Fibroblast of upper back skin (primary cell): Measurements from ENCODE around the gene SMARCD3.

Source experiments
- DNase-seq: peaks from one replicate; pipeline ENCODE4 v3.0.0-alpha.2; 2013

The SMARCD3 gene

GRCh38 chr7:151233804-151234203 is 14.7 kb downstream of the SMARCD3 start:
- no peak for DNase-seq

DNA sequence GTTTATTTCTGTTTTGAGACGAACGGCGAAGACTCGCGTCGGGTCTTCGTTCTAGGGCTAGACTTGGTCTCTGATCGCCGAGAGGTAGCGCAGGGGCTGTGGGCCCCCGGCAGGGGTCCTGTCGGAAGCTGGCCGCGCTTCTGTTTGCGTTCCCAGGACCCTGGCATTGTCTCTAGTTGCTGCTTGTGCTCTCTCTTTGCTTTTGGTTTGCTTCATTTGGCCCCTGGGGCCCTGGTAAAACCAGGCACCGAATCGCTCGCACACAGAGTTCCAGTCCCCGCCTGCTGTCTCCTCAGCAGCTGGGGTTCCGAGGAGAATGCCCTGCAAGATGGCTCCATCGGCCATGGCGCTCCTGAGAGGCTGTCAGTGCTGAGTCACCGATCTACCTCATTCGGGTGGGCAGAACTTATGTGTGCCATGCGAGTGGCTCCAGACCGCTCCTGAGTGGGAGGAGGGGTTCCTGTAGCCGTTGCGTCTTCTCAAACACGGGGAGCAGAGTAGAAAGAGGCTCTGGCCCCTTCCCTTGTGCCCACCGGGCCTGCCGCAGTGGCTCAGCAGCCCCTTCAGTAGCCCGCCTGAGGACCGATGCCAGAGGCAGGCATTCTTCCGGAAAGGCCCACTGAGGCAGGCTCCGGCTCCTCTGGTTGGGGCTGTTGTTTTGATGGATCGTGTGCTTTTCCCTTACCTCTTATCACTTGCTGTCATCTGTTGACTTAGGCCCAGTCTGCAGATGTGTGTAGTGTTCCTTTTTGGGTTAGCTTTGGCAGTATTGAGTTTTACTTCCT is 15.4 kb downstream of the SMARCD3 start:
- DNase-seq: peak; percentile 73

DNA sequence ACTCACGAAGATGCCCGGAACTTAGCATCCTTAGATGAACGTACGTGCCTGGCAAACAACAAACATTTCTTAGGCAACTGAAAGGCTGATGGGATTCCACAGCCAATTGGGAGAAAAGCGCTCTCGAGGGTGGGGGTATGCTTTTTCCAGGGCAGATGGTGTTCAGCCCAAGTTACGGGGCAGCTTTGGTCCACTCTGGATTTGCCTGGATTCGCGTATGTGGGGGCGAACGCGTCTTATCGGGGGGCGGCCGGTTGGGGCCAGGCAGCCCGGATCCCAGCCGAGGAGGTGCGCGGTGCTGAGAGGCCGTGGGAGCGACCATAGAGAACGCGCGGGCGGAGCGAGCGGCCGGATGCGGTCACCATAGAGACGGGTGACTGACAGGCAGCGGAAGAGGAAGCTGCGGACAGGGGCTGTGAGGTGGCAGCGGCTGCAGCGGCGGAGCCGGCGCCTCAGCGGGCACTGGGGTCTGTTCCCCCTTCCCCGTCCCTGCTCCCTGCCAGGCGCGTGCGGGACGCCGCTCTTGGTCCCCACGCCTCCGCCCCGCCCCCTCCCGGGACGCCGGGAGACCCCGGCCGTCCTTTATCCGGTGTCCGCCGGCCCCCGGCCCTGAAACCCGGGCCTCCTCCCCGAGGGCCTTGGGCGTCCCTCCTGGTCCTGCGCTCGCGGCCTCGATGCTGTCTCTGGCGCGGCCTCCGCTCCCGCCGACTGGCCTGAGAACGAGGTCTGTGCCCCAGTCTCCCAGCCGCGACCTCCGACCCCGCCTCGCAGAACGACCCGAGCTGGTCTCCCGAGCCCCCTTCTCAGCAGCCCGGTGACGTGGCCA is 16.2 kb downstream of the SMARCD3 start, which contains the start of gene CHPF2:
TSS of gene CHPF2 (plus strand) at position 393 of the 826 bp plus-strand sequence. CDS start 1,529 bp downstream, outside the sequence.
- peak; percentile 84 for DNase-seq

- DNase-seq: no peak
Observed at GRCh38 chr7:151231080-151231479, 17.4 kb downstream of the SMARCD3 start.

DNA sequence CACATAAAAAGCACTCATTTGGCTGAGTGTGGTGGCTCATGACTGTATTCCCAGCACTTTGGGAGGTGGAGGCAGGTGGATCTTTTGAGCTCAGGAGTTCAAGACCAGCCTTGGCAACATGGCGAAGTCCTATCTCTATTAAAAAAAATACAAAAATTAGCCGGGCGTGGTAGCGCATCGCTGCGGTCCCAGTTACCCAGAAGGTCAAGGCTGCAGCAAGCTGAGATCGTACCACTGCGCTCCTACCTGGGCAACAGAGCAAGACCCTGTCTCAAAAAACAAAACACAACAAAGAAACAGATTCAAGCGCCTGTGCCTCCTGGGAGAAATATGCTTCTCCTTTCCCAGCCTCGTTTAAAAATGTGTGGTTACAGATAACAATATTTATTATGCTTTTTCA is 19.2 kb downstream of the SMARCD3 start:
- no peak for DNase-seq

- no peak for DNase-seq
Observed at GRCh38 chr7:151228024-151228866, 20.2 kb downstream of the SMARCD3 start.

DNA sequence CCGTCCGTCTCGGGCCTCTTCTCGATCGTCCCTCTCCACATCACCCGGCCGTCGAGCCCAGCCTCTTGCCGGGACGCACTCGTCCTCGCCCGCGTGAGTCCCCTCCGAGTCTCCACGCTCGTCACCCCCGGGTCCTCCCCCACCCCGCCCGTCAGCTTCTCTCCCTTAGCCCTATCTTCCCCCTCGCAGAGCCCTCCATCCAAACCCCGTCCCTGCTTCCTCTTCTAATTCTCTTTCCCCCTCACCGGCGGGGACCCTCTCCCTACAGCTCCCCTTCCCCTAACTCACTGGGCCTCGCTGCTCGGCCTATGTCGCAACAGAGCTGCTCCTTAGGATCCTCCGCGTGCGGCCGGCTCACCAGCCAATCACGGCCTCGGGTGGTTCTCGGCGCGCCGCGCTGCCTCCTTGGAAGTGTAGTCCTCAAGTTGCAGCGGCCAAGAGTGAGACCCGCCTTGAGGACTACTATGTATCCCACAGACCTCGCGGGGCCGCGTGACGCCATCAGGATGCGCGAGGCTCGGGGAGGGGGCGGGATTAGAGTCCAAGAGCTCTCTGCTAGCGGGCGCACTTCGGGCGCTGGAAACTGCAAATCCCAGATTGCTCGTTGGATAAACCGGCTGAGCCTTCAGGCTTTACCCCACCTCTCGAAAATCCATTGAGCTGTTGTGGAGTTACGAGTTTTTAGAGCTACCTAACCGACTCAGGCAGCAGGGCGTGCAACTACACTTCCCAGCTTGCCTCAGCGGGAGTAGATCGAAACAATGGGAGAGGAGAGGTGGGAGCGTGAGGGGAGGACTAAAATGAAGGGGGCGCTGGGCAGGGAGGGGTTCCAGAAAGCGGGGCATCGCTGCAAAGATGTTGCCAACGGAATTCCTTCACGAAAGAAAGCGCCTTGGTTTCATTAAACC is 21.4 kb downstream of the SMARCD3 start, which contains the start of gene ABCF2:
TSS of gene ABCF2 (minus strand) at position 331 of the 908 bp plus-strand sequence. CDS start 747 bp downstream, outside the sequence.
- DNase-seq: peak; percentile 99

GRCh38 chr7:151226560-151226874 is 22.0 kb downstream of the SMARCD3 start:
- no peak for DNase-seq

- DNase-seq: no peak
Observed at GRCh38 chr7:151225948-151226510, 22.5 kb downstream of the SMARCD3 start.

DNA sequence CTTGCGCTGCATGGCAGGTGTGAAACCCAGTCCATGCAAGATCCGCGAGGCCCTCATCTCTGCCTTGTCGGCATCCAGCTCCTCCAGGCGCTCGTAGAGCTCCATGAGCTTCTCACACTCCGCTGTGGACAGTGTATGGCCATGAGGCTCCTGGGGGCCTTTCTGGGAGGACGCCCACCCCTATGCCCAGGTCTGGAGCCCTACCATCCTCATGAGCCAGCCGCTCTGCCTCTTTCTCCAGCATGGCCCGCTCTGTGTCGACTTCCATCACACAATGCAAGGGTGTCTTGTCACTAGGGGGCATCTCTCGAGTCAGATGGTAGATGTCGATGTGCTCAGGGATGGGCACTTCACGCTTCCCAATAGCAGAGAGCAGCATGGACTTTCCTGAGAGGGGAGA is 24.8 kb downstream of the SMARCD3 start:
- no peak for DNase-seq

- DNase-seq: no peak
Observed at GRCh38 chr7:151218170-151218569, 30.3 kb downstream of the SMARCD3 start.

DNA sequence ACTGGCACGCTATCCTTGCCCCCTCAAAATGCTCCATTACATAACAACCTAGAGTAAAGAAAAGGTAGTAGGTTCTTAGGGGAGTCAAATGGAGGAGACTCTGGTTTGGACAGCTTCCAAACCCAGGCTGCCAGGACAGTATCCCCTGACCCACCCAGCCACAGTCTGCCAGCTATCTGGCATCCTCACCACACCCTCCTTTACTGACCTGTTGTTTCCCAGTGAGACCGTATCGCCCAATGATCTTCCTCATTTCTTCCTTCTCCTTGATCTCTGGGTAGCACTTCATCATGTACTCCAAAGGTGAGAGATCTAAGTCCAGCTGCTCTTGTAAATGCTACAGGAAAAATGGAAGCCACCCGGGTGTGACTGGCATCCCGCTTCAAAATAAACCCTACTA is 33.1 kb downstream of the SMARCD3 start:
- DNase-seq: no peak

DNA sequence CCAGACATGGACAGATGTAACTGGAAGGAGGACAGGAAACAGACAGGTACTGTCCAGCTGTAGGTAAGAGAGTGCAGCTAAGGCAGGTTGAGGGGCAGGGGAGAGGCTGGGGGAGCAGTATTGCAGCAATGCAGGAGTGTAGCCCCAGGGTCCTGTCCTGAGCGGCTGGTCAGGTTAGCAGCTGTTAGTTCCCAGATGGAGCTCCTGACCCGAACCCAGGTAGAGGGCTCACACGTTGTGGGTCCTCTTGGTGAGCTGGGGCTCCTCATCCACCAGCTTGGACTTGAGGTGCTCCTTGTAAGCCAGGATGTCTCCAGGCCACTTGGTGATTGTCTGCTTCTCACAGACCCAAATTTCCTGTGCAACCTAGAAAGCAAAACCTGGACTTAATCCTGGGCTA is 34.7 kb downstream of the SMARCD3 start:
- no peak for DNase-seq

DNA sequence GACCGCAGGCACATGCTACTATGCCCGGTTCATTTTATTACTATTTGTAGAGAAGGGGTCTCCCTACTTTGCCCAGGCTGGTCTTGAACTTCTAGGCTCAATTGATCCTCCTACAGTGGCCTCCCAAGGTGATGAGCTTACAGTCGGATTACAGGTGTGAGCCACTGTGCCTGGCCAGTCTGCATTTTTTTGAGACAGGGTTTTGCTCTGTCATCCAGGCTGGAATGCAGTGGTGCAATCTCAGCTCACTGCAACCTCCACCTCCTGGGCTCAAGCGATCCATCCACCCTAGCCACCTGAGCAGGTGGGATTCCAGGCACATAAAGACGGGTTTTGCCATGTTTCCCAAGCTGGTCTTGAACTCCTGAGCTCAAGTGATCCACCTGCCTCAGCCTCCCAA is 35.9 kb downstream of the SMARCD3 start:
- DNase-seq: no peak

- DNase-seq: no peak
Observed at GRCh38 chr7:151211155-151211772, 37.2 kb downstream of the SMARCD3 start.

GRCh38 chr7:151210087-151210854 is 38.2 kb downstream of the SMARCD3 start, which contains the start of gene H2BK1:
H2BK1 (minus strand) TSS chr7:151210488; CDS start chr7:151210318, 170 bp downstream.
- DNase-seq: no peak

DNA sequence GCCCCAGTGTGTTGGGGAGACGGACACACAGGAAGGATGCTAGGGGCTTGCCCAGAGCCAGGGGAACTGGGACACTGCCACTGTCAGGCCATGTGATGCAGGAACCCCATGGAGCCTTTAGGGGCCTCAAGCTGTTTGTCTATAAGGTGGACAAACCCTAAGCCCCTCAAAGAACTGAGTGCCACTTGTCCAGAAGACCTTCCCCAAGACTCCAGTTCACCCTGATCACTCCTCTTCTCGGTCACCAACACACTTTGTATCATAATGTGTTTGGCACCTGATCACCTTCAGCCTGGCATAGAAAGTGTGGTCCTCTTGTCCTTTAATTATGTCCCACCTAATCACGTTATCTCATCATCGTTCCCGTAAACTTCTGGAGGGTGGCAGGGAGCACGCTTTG is 38.9 kb downstream of the SMARCD3 start:
- no peak for DNase-seq

DNA sequence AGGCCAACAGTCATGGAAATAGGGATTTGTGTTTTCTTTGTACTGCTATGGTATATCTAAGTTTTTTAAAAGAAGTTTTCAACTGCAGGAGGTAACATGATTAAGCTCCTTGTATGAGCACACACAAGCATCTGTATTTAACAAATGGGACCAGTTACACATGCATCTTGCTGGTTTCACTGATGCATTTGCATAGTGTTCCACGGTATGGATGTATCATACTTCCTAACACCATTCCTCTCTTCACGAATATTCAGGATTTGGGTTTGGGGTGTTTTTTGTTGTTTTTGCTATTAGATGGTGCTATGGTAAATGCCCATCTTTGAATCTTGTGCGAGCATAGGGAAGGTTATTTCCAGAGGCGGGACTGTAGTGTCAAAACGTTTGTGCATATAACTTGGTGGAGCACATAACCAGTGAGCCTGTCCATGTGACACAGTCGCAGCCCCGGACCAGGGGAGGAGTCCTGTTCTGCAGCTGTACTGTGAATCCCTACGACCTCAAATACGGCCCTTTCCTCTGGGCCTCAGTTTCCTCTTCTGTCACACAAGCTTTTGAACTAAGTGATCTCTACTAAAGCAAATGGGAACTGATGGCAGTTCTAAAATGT is 40.1 kb downstream of the SMARCD3 start:
- no peak for DNase-seq

DNA sequence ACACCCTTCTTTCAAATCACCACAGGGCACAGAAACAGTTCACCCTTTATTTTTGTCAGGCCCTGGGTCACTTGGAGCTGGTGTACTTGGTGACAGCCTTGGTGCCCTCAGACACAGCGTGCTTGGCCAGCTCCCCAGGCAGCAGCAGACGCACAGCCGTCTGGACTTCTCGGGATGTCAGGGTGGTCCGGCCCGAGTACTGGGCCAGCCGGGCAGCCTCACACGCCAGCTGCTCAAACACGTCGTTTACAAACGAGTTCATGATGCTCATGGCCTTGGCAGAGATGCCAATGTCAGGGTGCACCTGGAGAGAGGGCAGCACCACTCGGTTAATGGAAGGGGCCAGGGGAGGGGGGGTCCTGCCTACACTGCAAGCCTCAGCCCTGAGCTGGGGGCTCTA is 40.7 kb downstream of the SMARCD3 start:
- DNase-seq: no peak

- DNase-seq: no peak
Observed at GRCh38 chr7:151207315-151207714, 41.2 kb downstream of the SMARCD3 start.
